BE2C (cell line): ENCODE measurements around the gene GNPDA1.

Source experiments
- DNase-seq: peaks from one replicate; pipeline ENCODE4 v3.0.0-alpha.2; 2020
- H3K27me3 ChIP-seq: fragments of 250-450 bp; sonication (Bioruptor Pico); 2 replicates; pipeline ENCODE4 v1.5.1; 2020; ENCODE audit warnings: mild to moderate bottlenecking
- H3K36me3 ChIP-seq: fragments of 250-450 bp; sonication (Bioruptor Pico); 2 replicates; pipeline ENCODE4 v1.5.1; 2020; ENCODE audit warnings: mild to moderate bottlenecking
- H3K4me1 ChIP-seq: fragments of 250-450 bp; sonication (Bioruptor Pico); 2 replicates; pipeline ENCODE4 v1.5.1; 2020
- H3K4me3 ChIP-seq: 2 replicates; pipeline ENCODE4 v1.5.1; 2011; ENCODE audit warnings: low read depth, low read length
- H3K9me3 ChIP-seq: fragments of 250-450 bp; sonication (Bioruptor Pico); 2 replicates; pipeline ENCODE4 v1.5.1; 2020
- TF ChIP-seq, protein P1 (sequence below): IDR thresholded peaks from 2 replicates; pipeline ENCODE4 v1.5.1; 2012; ENCODE audit warnings: mild to moderate bottlenecking, low read depth, low read length

The GNPDA1 gene

DNA sequence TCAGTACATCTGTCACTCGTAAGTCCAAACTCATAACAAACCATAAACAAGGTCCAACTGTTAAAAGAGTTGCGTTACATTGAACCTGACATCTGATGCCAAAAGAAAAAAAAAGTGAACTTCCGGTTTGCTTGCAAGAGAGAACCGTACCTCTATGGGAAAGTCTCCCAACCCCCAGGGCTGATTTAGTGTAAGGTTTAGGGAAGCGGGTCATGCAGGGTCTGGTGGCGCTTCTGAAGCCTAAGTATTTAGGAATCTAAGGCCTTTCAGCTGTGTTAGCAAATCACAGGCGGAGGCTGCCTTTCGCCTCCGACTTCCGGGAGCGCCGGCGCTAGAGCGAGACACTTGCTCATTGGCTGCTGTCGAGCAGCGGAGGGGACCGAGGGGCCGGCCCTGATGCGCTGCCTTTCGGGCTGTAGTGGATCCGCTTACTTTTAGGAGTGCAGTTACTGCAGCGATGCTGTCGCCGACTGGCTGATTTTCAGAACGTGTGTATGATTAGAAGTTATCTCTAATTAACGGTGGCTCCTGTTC lies 12.0 kb upstream of the GNPDA1 start:
- H3K9me3 ChIP-seq: peaks cover 4% of the 10 kb centered on the region; the same call in 1 of the 2 replicates
- TF ChIP-seq, protein P1, sequence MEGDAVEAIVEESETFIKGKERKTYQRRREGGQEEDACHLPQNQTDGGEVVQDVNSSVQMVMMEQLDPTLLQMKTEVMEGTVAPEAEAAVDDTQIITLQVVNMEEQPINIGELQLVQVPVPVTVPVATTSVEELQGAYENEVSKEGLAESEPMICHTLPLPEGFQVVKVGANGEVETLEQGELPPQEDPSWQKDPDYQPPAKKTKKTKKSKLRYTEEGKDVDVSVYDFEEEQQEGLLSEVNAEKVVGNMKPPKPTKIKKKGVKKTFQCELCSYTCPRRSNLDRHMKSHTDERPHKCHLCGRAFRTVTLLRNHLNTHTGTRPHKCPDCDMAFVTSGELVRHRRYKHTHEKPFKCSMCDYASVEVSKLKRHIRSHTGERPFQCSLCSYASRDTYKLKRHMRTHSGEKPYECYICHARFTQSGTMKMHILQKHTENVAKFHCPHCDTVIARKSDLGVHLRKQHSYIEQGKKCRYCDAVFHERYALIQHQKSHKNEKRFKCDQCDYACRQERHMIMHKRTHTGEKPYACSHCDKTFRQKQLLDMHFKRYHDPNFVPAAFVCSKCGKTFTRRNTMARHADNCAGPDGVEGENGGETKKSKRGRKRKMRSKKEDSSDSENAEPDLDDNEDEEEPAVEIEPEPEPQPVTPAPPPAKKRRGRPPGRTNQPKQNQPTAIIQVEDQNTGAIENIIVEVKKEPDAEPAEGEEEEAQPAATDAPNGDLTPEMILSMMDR: no peak
- H3K4me3 ChIP-seq: peak overlapping the region; percentile 54
- no peaks in the 10 kb centered on the region for H3K27me3 ChIP-seq
- no peaks in the 10 kb centered on the region for H3K36me3 ChIP-seq
- peak; percentile 91 for DNase-seq
- peaks cover 2% of the 10 kb centered on the region; the same call in 1 of the 2 replicates for H3K4me1 ChIP-seq

DNA sequence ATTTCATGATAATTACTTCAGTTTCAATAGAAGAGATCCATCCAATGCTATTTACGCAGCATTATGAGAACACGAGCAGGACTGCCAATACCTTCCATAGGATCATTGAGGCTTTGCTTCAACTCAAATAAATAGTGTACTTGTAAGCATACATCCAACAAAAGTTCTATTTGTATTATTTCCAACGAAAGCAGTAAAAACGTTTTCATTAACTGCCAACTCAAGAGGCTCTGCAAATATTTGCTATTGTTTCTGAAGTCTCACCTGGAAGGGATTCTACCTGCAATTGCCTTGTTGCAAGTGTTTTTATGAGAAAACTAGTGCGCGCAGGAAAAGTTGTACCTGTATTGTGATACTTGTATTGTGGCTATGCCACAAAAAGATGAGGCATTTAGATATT lies 11.0 kb upstream of the GNPDA1 start:
- no peaks in the 10 kb centered on the region for H3K36me3 ChIP-seq
- TF ChIP-seq, protein P1: no peak
- peaks cover 4% of the 10 kb centered on the region; the same call in 1 of the 2 replicates for H3K9me3 ChIP-seq
- no peak for DNase-seq
- no peaks in the 10 kb centered on the region for H3K27me3 ChIP-seq
- H3K4me1 ChIP-seq: peaks cover 2% of the 10 kb centered on the region; the same call in 1 of the 2 replicates
- H3K4me3 ChIP-seq: no peak overlapping the region

DNA sequence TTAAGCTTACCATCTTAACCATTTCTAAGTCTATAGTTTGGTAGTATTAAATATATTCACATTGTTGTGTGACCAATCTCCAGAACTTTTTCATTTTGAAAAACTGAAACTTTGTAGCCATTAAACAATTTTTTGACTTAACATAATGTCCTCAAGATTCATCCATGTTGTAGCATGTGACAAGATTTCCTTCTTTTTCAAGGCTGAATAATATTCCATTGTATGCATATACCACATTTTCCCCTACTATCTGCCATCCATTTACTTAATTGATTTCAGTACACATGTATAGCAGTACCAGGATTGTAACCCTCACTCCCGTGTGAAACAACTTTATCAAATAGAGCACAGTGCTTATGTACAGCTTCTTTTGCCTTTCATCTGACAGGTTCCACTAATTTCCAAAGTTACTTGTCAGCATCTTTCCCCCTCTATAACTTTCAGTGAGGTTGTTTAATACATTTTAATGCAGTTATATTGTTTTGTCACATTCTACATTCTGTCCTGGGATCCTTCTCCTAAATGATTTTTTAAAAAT lies 7.4 kb upstream of the GNPDA1 start:
- Histone ChIP-seq H3K4me1 (peaks cover 3% of the 10 kb centered on the region; the same call in 1 of the 2 replicates), H3K4me3 (no peak overlapping the region), H3K36me3 (no peaks in the 10 kb centered on the region), H3K9me3 (peaks cover 4% of the 10 kb centered on the region; the same call in 1 of the 2 replicates), H3K27me3 (no peaks in the 10 kb centered on the region)
- TF ChIP-seq, protein P1: no peak
- DNase-seq: no peak

DNA sequence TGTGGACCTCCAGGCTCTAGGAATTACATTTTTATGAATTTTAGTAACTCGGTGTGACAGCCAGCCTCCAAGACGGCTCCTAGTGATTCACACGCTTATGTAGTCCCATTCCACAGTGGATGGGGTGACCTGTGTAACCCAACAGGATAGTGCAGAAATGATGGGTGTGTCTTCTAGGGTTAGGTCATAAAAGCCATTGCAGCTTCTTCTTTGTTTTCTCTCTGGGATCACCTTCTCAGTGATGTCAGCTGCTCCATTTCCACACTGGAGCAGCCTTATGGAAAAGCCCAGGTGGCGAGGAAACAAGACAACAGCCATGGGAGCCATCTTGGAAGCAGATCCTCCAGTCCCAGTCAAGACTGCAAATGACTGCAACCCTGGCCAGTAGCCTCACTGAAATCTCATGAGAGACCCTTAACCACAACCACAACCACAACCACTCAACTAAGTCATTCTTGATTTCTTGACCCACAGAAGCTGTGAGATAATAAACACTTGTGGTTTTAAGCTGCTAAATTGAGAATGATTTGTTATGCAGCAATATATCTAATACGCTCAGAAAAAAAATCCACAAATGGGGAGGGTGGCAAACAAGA lies 5.1 kb upstream of the GNPDA1 start:
- DNase-seq: no peak
- TF ChIP-seq, protein P1: no peak
- H3K4me1 ChIP-seq: peaks cover 3% of the 10 kb centered on the region; the same call in 1 of the 2 replicates
- no peaks in the 10 kb centered on the region for H3K27me3 ChIP-seq
- no peaks in the 10 kb centered on the region for H3K36me3 ChIP-seq
- H3K9me3 ChIP-seq: peaks cover 4% of the 10 kb centered on the region; the same call in 1 of the 2 replicates
- H3K4me3 ChIP-seq: no peak overlapping the region

DNA sequence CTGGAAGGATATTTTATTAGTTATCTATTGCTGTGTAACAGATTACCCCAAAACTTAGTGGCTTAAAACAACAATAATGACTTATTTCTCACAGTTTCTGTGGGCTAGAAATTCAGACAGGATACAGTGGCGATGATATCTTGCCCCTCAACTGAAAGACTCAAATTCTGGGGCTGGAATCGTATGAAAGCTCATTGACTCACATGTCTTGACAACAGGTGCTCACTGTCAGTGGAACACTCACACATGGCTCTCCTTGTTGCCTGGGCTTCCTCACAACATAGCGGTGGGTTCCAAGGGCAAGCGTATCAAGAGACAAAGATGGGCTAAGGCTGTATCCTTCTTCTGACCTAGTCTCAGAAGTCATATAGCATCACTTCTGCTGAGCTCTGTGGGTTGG lies 3.7 kb upstream of the GNPDA1 start:
- Histone ChIP-seq H3K36me3 (0 out of 2 replicates have a peak, but pooled peaks cover 3% of the 10 kb centered on the region), H3K4me1 (peaks cover 3% of the 10 kb centered on the region; the same call in 1 of the 2 replicates), H3K9me3 (peaks cover 4% of the 10 kb centered on the region; the same call in 1 of the 2 replicates), H3K27me3 (no peaks in the 10 kb centered on the region), H3K4me3 (no peak overlapping the region)
- DNase-seq: no peak
- TF ChIP-seq, protein P1: no peak
